OCI-LY7 (cell line): ENCODE measurements around the gene TNIK.

Source experiments
- EZH2phosphoT487 ChIP-seq: fragments of 200-600 bp; sonication (generic); IDR thresholded peaks from 2 replicates; pipeline ENCODE4 v1.6.1; 2018; ENCODE audit warnings: low read depth, borderline replicate concordance, mild to moderate bottlenecking, mixed run types, antibody characterized with exemption, low read length, moderate library complexity, mixed read lengths
- TF ChIP-seq, protein P1 (sequence below): fragments of 200-600 bp; sonication (generic); conservative IDR thresholded peaks from 2 replicates; pipeline ENCODE4 v1.5.1; 2014; ENCODE audit warnings: mild to moderate bottlenecking, antibody characterized with exemption, low read length, moderate library complexity, mixed read lengths

- TF ChIP-seq, protein P1, sequence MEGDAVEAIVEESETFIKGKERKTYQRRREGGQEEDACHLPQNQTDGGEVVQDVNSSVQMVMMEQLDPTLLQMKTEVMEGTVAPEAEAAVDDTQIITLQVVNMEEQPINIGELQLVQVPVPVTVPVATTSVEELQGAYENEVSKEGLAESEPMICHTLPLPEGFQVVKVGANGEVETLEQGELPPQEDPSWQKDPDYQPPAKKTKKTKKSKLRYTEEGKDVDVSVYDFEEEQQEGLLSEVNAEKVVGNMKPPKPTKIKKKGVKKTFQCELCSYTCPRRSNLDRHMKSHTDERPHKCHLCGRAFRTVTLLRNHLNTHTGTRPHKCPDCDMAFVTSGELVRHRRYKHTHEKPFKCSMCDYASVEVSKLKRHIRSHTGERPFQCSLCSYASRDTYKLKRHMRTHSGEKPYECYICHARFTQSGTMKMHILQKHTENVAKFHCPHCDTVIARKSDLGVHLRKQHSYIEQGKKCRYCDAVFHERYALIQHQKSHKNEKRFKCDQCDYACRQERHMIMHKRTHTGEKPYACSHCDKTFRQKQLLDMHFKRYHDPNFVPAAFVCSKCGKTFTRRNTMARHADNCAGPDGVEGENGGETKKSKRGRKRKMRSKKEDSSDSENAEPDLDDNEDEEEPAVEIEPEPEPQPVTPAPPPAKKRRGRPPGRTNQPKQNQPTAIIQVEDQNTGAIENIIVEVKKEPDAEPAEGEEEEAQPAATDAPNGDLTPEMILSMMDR: no peak
- TF ChIP-seq EZH2phosphoT487: no peak
These were observed 71.7 kb downstream of the TNIK start for GRCh38 chr3:171388527-171388926.
